K562 (cell line): Measurements from ENCODE around the gene PCOLCE2.

Experiments used
- DNMT1 ChIP-seq: fragments of 450-650 bp; IDR thresholded peaks from 2 replicates; pipeline ENCODE4 v1.6.1; 2016; ENCODE audit warnings: antibody characterized with exemption, mild to moderate bottlenecking
- NR1H2 ChIP-seq: sonication (generic); formaldehyde crosslinking; IDR thresholded peaks from 2 replicates; pipeline ENCODE4 v1.4.0; 2020; ENCODE audit warnings: mild to moderate bottlenecking, missing genetic modification reagents
- POLR2AphosphoS5 ChIP-seq: IDR thresholded peaks from 2 replicates; pipeline ENCODE4 v1.6.1; 2011; ENCODE audit warnings: mild to moderate bottlenecking, low read depth, low read length, moderate library complexity; ENCODE audit not compliant: control insufficient read depth, insufficient read depth
- PPARD ChIP-seq: fragments of 250-450 bp; sonication (Bioruptor Pico); IDR thresholded peaks from 2 replicates; pipeline ENCODE4 v1.8.0; 2022; ENCODE audit warnings: inconsistent platforms, mild to moderate bottlenecking, moderate library complexity
- RAD21 ChIP-seq, 2 experiments: fragments of 250-450 bp in 1 of 2; fragments of 450-650 bp in 1 of 2; sonication (Bioruptor Pico) in 1 of 2; formaldehyde crosslinking in 1 of 2; IDR thresholded peaks in 1 of 2; conservative IDR thresholded peaks in 1 of 2; 2 replicates each; pipeline versions ENCODE4 v1.4.0 to v1.8.0; 2020 to 2022; ENCODE audit warnings: mild to moderate bottlenecking in 2 of 2, moderate library complexity in 1 of 2
- SMC3 ChIP-seq: conservative IDR thresholded peaks from 2 replicates; pipeline ENCODE4 v1.6.1; 2011; ENCODE audit warnings: low read depth, low read length, improper control_type of control experiment; ENCODE audit not compliant: insufficient read depth
- ZNF512 ChIP-seq: IDR thresholded peaks from 2 replicates; pipeline ENCODE4 v1.6.1; 2016; ENCODE audit warnings: missing genetic modification characterization, missing compliant biosample characterization

- no peak for TF ChIP-seq DNMT1
- TF ChIP-seq POLR2AphosphoS5, result no peak
- TF ChIP-seq PPARD (CRISPR knock-in tag), result no peak
- TF ChIP-seq RAD21 (CRISPR knock-in tag; conservative IDR thresholded peaks at IDR 0.05 in 1 of 2, IDR thresholded peaks at IDR 0.05 in 1 of 2), result no peak
- TF ChIP-seq SMC3, result no peak
- TF ChIP-seq NR1H2 (CRISPR knock-in tag), result no peak
- no peak for TF ChIP-seq ZNF512 (tag)
Observed at GRCh38 chr3:142779591-142779990, 109.3 kb downstream of the PCOLCE2 start.
